Endometrial microvascular endothelial cells (primary cell): ENCODE data around the gene RBM47. TPM values are rescaled to one million over a fixed set of nuclear protein-coding genes. Genes with fewer than 3 reads are reported as not detected.
"Not testable (repeated sequence)": the region's sequence is repeated elsewhere in the genome, so short reads cannot be mapped to it uniquely, and the experiment has no call there.

ENCODE experiments used
- in situ Hi-C: cut with HindIII; loops from 2 replicates; pipeline ENCODE4 v1.10.0; 2017; ENCODE audit warnings: low sequenced_read_pairs, low pct_unique_long_range_greater_than_20kb; ENCODE audit errors: inconsistent ontology term
- total RNA-seq: library from RNA; depleted of rRNA; stranded (reverse); fragments of >200 nt; gene quantifications from one replicate; pipeline ENCODE4 v1.2.3, GENCODE V29; 2015; ENCODE audit errors: inconsistent ontology term

Gene RBM47
- total RNA-seq, 1 donor from 2014 or later = 1.0 TPM

DNA sequence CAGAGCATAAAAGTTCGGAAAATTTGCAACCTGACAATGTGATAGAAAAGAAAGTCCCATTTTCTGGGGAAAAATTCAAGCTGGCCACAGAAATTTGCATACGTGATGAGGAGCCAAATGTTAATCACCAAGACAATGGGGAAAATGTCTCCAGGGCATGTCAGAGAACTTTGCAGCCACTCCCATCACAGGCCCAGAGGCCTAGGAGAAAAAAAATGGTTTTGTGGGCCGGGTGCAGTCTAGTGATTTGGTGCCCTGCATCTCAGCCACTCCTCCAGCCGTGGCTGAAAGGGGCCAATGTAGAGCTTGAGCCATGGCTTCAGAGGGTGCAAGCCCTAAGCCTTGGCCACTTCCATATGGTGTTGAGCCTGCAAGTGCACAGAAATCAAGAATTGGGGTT is 223.3 kb downstream of the RBM47 start:
- in situ Hi-C loops = no loop called here

DNA sequence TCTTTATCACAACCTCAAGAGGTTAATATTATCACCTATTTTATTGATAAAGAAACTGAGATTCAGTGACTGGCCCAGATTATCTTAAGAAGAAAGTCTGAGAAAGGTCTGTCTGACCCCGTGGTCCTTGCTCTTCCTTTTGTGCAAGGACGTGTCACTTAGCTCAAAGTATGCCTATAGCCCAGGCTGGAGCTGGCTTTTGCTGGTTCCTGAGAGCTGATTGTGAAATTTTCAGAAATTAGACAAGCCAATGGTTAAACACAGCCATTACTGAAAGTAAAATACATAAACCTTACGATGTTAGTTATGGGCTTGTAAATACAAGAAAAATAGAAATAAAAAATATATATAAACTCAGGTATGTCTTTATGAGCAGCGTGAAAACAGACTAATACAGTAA is 224.5 kb downstream of the RBM47 start:
- in situ Hi-C loops = no loop called here

DNA sequence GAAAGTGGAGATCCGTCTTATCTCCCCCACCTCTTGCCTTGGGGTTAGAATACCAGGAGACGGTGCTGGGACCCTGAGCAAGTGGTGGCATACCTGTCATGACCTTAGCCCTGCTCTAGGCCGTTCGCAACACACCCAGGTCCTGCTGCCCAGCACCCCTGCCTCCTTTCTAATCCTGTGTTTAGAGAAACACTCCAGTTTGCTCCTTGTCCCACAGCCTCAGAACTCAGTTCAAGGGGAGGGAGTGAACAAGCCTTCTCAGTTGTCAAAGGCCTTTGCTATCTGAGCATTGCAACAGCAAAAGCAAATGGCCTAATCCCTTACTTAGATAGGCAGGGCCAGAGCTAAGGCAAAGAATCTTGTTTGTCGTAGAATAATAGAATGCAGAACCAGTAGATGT is 226.6 kb downstream of the RBM47 start:
- in situ Hi-C loops = no loop called here

- in situ Hi-C loops = no loop called here
These were observed 227.1 kb downstream of the RBM47 start for GRCh38 chr4:40402556-40402955.

- in situ Hi-C loops = no loop called here
These were observed 228.0 kb downstream of the RBM47 start for GRCh38 chr4:40401631-40402030.

DNA sequence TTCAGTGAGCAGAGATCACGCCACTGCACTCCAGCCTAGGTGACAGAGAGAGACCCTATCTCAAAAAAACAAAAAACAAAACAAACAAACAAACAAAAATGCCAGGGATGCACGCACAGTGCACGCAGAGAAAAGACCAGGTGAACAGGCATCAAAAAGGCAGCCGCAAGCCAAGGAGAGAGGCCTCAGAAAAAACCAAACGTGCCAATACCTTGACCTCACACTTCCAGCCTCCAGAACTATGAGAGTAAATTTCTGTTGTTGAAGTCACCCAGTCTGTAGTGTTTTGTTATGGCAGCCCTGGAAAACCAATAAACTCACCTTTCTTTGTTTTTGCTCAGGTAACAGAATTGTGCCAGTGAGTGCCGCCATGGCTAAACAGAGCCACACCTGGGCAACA is 228.6 kb downstream of the RBM47 start:
- in situ Hi-C loops = no loop called here

GRCh38 chr4:40399578-40399977 is 230.1 kb downstream of the RBM47 start:
- in situ Hi-C loops = no loop called here

- in situ Hi-C loops = no loop called here
These were observed 233.5 kb downstream of the RBM47 start for GRCh38 chr4:40395908-40396793.

DNA sequence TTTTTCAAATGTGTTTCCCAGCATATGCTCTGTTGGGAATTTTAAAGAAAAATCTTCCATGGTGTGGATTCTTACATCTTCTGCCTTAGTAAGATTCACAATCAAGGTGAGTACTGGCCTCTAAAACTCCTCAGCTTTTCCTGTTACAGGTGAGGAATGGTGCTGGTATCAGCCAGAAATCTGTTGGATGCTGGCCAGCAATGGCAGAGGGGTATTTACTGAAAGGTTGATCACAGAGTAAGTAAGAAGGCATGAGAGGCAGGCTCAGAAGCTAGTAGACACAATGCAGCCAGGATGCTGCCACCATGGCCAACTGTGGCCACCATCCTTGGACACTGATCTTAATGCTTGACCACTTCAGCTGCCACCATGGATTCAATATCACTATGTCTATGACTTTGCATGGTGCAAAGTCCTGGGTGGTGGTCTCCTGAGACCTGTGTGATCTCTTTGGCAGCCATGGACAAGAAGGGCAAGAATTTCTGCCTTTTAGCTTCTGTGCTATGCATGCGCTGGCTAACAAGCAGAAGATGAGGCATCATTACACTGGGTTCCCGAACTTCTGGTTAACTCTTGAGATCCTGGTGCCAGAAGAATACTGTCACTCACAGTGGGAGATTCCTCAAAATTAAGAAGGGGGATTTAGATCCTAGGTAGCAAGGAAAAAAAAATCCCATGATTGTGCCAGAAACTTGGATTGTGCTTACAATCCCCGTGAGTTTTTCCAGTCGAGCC is 234.3 kb downstream of the RBM47 start:
- in situ Hi-C loops = no loop called here

- in situ Hi-C loops = no loop called here
These were observed 235.4 kb downstream of the RBM47 start for GRCh38 chr4:40394236-40394635.

- in situ Hi-C loops = not testable (repeated sequence)
These were observed 237.4 kb downstream of the RBM47 start for GRCh38 chr4:40392241-40392640.

- in situ Hi-C loops = no loop called here
These were observed 239.7 kb downstream of the RBM47 start for GRCh38 chr4:40389986-40390385.

DNA sequence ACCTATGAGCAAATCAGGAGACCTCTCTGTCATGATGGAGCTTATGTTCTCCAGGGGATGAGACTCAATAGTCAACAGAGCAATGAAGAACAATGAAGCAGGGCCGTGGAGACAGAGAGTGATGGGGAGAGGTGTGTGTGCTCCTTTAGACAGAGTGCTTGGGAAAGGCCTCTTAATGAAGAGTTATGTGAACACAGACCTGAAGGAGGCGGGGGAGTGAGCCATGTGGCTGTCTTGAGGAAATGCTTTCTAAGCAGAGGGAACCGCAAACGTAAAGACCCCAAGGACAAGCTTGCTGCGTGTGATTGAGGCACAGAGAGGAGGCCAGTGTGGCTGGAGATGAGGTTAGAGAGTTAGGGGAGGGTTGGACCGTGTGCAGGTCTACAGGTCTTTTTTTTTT is 241.4 kb downstream of the RBM47 start:
- in situ Hi-C loops = no loop called here

DNA sequence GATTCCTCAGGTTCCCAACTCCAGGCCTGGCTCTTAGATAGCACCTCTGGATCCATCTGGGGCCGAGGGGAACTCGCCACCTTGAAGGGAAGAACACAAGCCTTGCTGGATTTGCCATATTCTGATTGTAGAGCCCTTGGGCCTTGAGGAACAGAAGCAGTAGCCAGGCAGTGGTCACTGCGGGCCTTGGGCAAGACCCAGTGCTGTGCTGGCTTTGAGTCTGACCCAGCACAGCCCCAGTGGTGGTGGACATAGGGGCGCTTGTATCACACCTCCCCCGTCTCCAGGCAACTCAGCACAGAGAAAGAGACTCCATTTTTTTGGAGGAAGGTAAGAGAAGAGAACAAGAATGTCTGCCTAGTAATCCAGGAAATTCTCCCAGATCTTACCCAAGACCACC is 249.0 kb downstream of the RBM47 start:
- in situ Hi-C loops = no loop called here

DNA sequence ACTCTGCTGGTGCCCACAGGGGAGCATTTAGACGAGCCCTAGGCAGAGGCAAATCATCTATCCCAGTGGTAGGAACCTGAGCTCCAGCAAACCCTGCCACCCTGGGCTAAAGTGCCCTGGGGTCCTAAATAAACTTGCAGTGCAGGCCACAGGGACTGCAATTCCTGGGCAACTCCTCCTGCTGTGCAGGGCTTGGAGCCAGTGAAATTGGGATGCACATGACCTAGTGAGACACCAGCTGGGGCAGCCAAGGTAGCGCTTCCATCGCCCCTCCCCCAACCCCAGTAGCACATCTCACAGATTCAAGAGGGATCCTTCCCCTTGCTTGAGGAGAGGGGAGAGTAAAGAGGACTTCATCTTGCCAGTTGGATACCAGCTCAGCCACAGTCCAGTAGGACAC is 250.4 kb downstream of the RBM47 start:
- in situ Hi-C loops = no loop called here

DNA sequence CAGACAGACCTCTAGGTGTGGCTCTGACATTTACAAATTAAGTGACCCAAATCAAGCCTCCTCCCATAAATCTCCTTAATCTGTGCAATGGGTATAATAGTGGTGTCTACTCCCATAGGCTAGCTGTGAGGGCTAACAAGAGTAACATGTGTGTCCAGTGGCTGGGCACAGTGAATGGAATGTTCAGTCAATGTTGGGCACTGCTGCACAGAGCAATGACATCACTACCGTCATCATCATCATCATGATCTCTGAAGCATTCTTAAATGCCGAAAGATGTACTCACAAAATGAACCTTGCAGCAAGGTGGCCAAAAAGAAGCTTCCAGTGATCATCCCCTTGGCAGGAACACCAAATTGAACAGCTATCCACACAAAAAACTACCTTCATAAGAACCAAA is 251.0 kb downstream of the RBM47 start:
- in situ Hi-C loops = no loop called here

DNA sequence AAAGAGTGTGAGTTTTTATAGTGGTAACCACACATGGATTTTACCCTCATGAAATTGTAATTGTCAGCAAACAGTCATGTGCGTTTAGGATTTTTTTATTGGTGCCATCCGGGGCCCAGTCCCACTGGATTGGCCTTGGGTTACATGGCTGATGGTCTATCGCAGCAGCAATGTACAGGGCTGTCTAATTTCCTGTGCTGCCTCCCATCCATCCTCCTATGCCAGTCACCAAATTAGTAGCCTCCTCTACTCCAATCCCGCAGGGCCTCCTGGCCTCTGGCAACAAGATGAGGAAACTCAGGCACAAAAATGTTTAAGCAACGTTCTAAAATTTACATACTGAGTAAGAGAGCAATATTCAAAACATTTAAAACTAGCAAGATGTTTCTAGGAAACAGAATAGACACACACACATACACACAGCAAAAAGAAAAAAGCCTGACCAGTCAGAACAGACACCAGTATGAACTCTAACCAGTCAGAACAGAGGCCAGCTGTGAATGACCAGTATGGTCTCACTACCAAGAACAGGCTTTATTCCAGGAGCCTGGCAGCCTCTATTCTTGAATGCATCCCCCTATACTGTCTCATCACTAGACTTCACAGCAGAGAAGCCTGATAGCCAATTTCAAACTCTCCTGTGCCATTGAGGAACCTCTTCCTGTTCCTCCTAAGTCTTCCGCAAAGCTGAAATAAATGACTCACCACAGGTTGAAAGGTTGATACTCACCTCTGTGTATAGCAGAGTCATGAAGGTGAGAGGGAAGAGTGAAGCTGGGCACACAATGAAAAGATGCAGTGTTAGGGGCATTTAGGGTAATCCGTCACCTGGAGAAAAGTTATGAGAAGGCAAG is 251.9 kb downstream of the RBM47 start:
- in situ Hi-C loops = no loop called here

DNA sequence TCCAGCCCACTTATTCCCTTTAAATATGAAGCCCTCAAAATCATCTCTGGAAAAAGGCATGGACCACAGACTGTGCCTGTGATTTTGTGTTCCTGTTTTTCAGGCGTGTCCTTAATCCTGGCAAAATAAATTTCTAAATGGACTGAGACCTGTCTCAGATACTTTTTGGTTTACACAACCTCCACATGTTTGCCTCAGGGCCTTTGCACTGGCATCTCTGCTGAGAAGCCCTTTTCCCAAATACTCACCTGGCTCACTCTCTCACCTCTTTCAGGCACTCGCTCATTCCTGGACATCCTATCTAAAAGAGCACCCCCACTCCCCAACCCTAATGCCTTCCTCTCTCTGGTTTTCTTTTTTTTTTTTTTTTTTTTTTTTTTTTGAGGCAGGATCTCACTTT is 254.0 kb downstream of the RBM47 start:
- in situ Hi-C loops = no loop called here

- in situ Hi-C loops = no loop called here
These were observed 254.6 kb downstream of the RBM47 start for GRCh38 chr4:40375095-40375494.
